ENCODE data around the gene B9D2.
"Not testable (repeated sequence)": the region's sequence is repeated elsewhere in the genome, so short reads cannot be mapped to it uniquely, and the experiment has no call there.

The B9D2 gene, protein sequence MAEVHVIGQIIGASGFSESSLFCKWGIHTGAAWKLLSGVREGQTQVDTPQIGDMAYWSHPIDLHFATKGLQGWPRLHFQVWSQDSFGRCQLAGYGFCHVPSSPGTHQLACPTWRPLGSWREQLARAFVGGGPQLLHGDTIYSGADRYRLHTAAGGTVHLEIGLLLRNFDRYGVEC

DNA sequence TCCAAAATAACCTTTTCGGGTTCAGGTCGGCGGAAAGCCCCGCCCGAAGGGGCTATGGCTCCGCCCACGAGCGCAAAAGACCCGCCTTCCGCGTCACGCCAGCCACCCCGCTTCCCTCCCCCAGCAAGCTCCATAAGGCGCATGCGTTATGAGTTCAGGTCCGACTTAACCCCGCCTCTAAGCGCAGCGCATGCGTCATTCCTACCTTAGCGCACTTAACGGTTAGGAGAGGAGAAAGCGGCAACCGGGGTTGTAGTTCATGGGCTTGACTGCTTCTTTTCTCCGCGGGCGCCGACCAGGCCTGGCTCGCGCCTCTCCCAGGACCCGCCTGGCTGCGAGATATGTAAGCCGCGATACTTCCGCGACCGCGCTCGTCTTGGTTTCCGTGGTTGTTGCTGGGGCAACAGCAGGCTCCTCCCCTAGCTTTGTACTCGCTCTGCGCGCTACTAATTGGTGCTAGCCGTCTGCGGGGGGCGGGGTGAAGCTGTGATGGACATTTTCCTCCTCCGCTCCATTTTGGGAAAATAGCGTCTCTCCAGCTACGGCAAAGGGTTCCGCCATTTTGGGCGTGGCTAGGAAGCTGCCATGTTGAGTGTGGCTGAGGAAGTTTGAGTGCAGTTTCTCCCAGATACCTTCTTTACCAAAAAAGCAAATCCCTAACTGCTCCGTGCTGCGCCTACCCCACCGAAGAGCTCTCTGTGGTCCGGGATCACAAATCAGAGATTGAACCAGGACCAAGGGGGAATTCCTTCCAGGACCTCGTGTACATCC, at the start of gene B9D2:
Gene B9D2 (minus strand): TSS at position 397 of the 771 bp plus-strand sequence. CDS start 630 bp downstream, outside the sequence.
- DNase-seq (ENCODE audit: low read depth in 2 of 2, low spot score in 1 of 2): peak; percentile 95 to 98

DNA sequence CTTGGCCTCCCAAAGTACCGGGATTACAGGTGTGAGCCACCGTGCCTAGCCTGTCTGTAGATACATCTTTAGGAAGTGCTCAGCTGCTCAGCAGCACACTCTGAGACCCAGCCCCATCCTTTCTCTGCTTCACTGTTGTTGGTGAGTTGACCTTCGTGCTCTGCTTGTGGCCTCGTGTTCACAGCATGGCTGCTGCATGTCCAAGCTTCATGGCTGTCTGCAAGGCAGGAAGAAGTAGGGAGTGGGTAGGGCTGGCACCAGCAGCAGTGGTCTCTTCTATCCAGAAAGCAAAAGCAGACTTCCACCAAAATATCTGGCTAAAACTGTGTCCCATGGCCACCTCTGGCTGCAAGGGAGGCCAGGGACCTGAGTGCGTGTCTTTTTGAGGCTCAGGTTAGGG, 49.0 kb upstream of the B9D2 start:
- no peak for DNase-seq (ENCODE audit: low read depth in 2 of 2, low spot score in 1 of 2)

DNA sequence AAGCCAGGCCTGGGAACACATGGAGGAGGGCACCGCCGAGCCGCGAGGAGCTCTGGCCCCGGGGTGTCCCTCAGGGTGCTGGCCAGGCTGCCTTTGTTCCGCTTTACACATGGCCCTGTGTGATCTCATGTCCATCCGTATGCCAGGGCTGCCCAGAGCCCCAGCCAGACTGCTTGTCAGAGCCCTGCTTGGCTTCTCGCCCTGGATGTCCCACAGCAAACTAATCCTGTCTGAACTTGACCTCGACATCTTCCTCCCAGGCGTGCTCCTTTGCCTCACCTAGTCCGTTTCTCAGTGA, 48.0 kb upstream of the B9D2 start:
- no peak for DNase-seq (ENCODE audit: low read depth in 2 of 2, low spot score in 1 of 2)

DNA sequence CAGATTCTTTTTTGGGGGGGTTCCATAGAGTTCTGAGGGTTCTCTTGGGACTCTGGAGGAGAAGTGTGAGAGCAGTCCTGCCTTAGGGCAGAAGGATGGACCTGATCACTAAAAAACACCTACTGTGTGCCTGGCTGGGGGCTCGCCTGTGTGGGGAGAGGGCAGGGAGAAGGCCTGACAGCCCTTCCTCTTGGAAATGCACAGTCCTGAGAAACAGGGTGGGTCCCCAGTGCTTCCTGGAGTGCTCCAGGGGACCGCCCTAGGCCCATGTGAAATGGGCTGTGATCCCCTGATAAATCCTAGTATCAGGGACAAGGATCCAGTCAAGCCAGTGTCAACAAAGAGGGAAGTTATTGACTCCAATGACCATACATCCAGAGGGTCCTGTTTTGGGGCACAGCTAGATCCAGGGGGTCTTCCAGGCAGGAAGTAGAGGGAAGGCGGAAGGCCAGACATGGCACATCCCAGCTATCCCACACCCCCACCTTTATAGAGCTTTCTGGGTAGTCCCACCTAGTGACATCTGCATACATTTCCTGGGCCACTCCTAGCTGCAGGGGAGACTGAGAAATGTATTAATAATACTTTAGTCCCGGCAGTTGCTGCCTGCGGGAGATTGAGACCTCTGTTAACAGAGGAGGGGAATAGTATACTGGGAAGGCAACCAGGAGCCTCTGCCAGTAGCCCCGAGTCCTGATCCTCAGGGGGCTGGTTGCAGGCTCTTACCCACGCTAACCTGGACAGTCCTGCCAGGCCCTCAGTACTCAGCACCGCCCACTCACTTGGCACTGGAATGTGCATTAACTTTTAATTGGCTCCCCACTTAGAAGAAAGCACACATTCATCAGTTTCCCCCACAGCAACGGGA, 47.4 kb upstream of the B9D2 start:
- DNase-seq (ENCODE audit: low read depth in 2 of 2, low spot score in 1 of 2): no peak

DNA sequence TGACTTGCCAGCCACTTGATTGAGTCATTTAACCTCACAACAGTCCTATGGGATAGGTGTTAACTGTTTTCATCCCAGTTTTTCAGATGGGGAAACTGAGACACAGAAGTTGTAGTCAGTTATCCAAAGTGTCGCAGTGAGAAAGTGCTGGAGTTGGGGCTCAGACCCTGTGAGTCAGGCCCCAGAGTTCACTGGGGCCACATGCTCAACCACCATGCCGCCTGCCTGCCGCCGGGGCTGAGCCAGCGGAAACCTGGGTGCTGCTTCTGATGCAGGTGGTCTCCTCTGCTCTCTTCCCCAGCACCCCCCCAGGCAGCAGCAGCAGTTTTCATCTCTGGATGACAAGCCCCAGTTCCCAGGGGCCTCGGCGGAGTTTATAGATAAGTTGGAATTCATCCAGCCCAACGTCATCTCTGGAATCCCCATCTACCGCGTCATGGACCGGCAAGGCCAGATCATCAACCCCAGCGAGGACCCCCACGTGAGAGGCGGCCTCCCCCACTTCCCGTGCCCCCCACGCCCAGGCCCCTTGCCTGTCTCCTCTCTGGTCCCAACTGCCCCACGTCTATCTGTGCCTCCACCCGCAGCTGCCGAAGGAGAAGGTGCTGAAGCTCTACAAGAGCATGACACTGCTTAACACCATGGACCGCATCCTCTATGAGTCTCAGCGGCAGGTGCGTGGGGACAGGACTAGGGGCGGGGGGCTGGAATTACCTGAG, 46.5 kb upstream of the B9D2 start:
- no peak for DNase-seq (ENCODE audit: low read depth in 2 of 2, low spot score in 1 of 2)

DNA sequence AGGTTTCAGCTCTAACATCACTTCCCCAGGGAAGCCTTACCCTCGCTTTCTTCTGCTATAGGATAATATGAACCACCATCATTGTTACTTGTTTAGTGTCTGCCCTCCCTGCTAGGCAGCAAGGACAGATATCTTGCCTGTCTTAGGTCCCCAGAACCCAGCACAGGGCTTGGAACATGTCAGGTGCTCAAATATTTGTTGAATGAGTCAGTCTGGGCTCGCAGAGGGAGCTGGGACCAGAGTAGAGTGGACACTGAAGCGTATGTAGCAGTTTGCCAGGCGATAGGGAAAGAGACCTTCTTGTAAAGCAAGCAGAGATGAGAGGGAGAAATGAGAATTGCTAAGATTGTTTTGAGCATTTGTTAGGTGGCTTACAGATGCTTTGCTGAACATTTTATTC, 45.3 kb upstream of the B9D2 start:
- DNase-seq (ENCODE audit: low read depth in 2 of 2, low spot score in 1 of 2): no peak

DNA sequence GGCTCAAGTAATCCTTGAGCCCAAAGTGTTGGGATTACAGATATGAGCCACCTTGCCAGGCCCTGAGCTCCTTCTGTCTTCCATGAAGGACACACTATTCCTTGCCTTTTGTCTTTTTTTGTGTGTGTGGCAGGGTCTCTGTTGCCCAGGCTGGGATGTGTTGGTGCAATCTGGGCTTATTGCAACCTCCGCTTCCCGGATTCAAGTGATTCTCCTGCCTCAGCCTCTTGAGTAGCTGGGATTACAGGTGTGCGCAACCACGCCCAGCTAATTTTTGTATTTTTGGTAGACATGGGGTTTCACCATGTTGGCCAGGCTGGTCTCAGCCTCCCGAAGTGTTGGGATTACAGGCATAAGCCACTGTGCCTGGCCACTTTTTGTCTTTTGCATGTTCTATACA, 44.9 kb upstream of the B9D2 start:
- not testable (repeated sequence) for DNase-seq (ENCODE audit: low read depth in 2 of 2, low spot score in 1 of 2)

DNA sequence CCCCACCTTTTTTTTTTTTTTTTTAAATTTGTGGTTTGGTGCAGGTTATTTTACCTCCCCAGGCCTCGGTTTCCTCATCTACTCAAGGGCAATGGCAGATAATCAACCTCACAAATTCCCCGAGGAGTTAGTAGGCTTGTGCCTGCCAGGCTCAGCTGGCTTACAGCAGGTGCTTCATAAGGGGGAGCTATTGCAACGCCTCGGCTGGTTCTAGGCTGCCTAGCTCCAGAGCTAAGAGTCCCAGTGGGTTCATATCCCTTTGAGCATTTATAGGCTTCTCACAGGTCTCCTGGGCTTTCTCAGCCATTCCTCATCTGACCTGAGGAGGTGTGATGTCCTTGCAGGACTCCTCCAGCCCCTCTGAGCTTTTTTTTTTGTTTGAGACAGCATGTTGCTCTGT, 44.3 kb upstream of the B9D2 start:
- no peak for DNase-seq (ENCODE audit: low read depth in 2 of 2, low spot score in 1 of 2)

DNA sequence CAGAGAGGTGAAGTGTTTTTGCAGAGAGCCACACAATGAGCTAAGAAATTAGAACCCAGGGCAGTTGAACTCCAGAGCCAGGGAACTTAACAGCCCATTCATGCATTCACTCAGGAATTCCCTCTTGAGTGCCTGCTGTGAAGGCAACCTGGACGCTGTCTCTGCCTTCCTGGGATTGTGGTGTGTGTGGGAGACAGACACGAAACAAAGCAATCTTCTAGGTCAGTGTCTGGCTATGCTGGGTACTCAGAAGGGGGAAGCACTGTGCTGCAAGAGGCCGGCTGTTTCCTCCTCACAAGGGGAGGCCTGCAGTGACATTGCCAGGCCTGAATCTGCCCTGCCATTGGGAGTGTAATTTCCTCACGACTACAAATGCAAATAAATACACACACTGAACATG, 43.3 kb upstream of the B9D2 start:
- DNase-seq (ENCODE audit: low read depth in 2 of 2, low spot score in 1 of 2): no peak

DNA sequence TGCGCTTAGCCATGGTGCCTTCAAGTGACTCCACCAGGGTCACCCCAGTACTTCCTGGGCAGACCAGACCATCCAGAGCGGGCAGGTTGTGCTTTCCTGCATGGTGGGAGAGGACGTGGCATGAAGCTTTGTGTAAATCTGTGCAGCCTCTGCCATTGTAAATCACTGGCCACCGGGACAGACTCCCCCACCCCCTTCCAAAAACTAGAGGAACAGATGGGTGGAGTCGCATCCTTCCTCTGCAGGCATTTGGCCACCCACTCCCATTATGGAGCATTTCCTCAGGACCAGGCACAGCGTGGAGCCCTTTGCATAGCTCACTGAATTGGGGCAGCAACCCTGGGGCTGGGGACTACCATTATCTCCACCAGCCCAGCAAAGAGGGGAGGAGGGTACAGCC, 41.8 kb upstream of the B9D2 start:
- DNase-seq (ENCODE audit: low read depth in 2 of 2, low spot score in 1 of 2): no peak

DNA sequence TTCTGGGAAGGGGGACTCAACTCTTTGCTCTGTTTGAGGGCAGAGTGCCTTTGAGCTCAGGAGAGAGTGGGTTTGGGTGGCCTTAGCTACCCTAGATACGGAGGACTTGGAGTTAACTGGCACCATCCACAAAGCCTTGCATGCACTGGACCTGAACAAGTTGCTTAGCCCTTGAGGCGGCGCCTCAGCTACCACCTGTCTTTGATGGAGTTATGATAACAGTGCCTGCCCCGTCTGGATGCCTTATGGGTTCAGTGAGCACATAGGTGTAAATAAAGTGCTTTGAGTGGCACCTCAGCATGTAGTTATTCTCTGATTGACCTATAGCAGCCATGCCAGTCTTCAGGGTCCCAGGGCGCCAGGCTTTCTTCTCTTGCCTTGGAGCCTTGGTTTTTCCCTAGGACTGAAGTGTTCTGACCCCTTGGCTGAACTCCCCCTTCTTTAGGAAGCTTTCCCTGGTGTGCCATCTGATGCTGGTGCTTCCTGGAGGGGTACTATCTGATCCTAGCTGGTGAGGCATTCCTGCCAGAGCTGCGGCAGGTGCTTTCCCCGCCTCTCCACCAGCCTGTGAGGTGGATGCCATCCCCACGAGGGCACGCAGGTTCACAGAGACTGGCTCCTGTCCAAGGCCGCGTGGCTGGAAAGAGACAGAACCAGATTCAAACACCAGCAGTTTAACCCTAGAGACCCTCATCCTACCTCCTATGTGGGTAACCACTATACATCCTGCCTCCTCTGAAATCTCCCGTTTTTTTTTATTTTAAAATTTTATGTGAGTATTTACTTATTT, 39.4 kb upstream of the B9D2 start:
- DNase-seq (ENCODE audit: low read depth in 2 of 2, low spot score in 1 of 2): no peak

DNA sequence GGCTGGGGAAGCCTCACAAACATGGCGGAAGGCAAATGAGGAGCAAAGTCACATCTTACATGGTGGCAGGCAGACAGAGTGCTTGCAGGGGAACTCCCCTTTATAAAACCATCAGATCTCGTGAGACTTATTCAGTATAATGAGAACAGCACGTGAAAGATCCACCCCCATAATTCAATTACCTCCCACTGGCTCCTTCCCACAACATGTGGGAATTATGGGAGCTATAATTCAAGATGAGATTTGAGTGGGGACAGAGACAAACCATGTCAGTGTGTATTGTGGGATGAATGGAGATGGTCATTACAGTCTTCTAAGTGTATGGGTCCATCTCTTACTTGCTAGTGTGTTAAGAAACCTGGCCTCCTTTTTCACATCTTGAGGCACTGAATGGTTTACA, 38.1 kb upstream of the B9D2 start:
- DNase-seq (ENCODE audit: low read depth in 2 of 2, low spot score in 1 of 2): no peak

DNA sequence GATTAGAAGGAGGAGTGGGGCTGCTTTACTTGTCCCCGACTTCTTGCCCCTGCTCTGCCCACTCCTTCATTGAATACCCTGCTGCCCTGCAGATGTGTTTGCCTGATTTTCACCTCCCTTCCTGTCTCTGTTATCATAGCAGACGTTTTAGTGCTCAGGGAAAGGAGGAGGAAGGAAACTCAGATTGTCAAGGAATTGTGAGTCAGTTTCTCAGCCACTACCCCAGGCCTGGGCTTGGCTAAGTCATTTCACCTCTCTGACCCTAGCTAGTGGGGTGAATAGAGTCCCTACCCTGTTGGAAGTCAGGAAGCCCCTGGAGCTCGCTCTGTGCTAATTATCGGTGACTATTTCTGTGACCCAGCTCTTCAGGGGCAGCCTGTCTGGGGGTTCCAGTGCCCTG, 37.5 kb upstream of the B9D2 start:
- no peak for DNase-seq (ENCODE audit: low read depth in 2 of 2, low spot score in 1 of 2)

DNA sequence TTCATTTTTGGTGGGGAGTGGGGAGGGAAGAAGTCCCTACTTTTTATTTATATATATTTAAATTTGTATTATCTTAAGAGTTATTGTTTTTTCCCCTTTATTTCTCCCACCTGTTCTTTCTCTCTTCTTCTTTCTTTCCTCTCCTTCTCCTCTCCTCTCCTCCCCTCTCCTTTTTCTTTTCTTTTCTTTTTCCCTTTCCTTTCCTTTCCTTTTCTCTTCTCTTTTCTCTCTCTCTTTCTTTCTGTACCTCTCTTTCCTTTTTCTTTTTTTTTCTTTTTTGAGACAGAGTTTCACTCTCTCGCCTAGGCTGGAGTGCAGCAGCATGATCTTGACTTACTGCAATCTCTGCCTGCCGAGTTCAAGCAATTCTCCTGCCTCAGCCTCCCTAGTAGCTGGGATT, 35.6 kb upstream of the B9D2 start:
- no peak for DNase-seq (ENCODE audit: low read depth in 2 of 2, low spot score in 1 of 2)

DNA sequence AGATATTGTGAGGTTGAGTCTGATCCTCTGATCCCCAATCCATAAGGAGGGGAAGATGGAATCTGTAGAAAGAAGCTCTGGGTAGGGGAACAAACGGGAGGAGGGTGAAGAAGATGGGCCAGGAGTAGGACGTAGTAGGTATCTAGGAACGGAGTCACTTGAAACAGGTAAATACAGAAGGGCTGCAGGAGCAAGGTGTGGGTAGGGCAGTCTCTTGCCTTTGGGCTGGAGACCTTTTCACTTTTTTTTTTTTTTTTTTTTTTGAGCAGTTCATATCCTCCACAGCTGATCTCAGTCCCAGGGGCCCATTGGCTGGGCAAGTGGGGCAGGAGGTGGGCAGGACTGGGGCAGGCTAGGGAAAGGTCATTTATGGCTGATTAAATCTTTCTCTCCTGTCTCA, 35.1 kb upstream of the B9D2 start:
- DNase-seq (ENCODE audit: low read depth in 2 of 2, low spot score in 1 of 2): no peak

DNA sequence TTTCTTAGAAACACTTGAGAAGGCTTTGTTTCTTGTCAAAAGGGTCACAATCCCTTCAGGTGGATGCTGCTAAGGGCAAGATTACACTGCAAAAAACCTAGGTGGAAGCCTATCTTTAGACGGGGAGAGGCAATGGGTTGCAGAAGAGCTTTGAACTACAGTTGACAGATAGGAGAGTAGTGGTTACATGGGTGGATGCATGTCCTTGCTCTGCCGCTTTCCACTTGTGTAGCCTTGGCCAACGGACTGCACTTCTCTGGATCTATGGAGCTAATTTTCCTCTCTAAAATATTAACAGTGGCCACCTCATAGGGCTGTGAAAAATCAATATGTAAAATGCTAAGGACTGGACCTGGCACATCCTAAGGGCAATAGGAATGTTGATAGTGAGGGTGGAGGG, 34.6 kb upstream of the B9D2 start:
- DNase-seq (ENCODE audit: low read depth in 2 of 2, low spot score in 1 of 2): no peak

DNA sequence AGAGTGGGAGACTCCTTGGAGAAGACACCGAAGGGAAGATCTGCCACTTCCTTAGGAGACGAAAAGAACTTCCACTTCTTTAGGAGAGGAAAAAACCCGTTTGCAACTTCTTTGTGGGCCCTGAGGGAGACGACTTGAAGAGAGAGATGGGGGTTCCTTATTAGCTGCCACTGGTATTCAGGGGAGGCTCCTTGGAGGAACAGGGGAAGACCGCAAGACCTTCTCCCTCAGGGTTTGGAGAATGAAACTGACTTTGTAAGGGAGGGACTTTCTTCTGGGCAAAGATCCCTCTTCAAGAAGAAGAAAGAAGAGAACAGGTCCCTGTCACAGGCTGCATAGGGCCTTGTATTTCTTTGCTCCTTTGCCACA, 34.1 kb upstream of the B9D2 start:
- no peak for DNase-seq (ENCODE audit: low read depth in 2 of 2, low spot score in 1 of 2)

DNA sequence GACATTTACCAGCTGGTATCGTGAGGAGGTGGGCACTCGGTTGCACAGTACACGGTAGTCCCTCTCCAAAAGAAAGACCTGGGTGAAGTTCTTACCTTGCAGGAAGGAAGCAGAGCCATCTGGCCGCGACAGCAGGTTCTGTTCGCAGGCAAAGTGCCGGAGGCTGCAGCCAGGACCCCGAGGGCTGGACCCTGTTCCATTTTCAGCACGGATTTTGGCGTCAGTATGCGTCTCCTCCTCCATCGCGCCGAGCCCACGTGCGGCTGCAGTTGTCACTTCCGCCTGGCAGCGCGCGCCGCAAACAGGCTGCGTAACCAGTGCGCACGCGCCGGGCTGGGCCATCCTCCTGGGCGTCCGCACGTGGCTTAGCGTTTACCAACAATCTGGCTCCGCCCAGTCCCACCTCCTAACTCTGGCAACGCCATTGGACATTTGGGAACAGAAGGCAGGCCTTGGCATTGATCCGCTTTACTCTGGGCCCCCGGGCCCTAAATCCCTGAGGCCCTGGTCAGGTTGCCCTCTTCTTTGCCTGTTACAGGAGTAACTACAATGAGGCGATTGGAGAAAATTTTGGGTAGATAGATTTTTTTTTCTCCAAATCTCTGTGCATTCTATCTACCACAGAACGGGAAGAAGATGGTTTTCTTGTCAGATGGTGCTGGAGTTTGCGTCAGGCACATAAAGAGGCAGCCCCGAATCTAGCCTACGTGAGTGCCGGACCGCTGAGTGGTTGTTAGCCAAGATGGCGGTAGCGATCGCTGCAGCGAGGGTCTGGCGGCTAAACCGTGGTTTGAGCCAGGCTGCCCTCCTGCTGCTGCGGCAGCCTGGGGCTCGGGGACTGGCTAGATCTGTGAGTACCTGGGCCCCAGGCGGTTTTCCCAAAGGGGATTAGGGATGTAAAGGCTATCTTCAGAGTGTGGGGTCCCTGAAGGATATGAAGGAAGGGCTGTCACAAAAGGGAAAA, 33.4 kb upstream of the B9D2 start, which contains the start of the genes BCKDHA and EXOSC5:
Gene BCKDHA (plus strand): TSS at position 733 of the 964 bp plus-strand sequence. CDS start 10 bp downstream, at position 743.
Gene EXOSC5 (minus strand): TSS at position 274 of the 964 bp plus-strand sequence. CDS start 31 bp downstream, at position 243.
- DNase-seq (ENCODE audit: low read depth in 2 of 2, low spot score in 1 of 2): peak; percentile 98 to 99

DNA sequence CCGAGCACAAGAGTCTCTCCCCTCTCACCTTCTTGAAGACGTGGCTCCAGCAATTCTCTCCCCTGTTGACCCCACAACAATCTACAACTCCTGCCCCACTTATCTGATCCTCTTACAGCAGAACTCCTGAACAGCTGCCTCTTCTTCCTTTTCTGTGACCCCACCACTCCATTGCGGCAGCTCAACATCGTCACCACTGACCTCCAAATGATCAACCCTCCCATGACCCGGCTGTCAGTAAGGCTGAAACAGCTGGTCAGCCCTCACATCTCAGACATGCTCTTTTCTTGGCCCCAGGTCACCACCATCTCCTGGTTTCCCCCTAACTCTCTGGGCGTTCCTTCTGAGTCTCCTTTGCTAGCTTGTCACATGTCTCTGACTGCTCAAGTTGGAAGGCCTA, 31.4 kb upstream of the B9D2 start:
- no peak for DNase-seq (ENCODE audit: low read depth in 2 of 2, low spot score in 1 of 2)

Measured in stimulated activated CD8-positive, alpha-beta memory T cell treated with anti-CD3 and anti-CD28 coated beads, Interleukin-4, amount 100 ng/mL, for 4 hours (primary cell).